OCI-LY1 (cell line): ENCODE data around the gene LEF1.

ENCODE experiments used
- H2AFZ ChIP-seq: fragments of 200-600 bp; sonication (generic), shearing (Covaris generic); 2 replicates; pipeline ENCODE4 v1.6.0; 2014; ENCODE audit warnings: antibody characterized with exemption, mild to moderate bottlenecking, low read length
- H3F3A ChIP-seq: fragments of 200-600 bp; sonication (generic), shearing (Covaris generic); 2 replicates; pipeline ENCODE4 v1.6.0; 2014; ENCODE audit warnings: mild to moderate bottlenecking, antibody characterized with exemption, low read length, moderate library complexity; ENCODE audit not compliant: insufficient read depth
- H3K27ac ChIP-seq: fragments of 200-600 bp; sonication (generic); 2 replicates; pipeline ENCODE4 v1.5.1; 2014; ENCODE audit warnings: low read length, mixed run types, mild to moderate bottlenecking, low read depth; ENCODE audit not compliant: poor library complexity, severe bottlenecking
- H3K27me3 ChIP-seq: fragments of 200-600 bp; sonication (generic); 2 replicates; pipeline ENCODE4 v1.6.0; 2014; ENCODE audit warnings: antibody characterized with exemption, mild to moderate bottlenecking, low read length, moderate library complexity; ENCODE audit not compliant: insufficient read depth
- H3K36me3 ChIP-seq: fragments of 200-600 bp; sonication (generic); 2 replicates; pipeline ENCODE4 v1.6.1; 2014; ENCODE audit warnings: mild to moderate bottlenecking, antibody characterized with exemption, low read length, moderate library complexity, mixed read lengths; ENCODE audit not compliant: insufficient read depth
- H3K4me1 ChIP-seq: fragments of 200-600 bp; sonication (generic); 2 replicates; pipeline ENCODE4 v1.5.1; 2014; ENCODE audit warnings: mild to moderate bottlenecking, low read length, moderate library complexity; ENCODE audit not compliant: insufficient read depth, severe bottlenecking
- H3K4me2 ChIP-seq: fragments of 200-600 bp; sonication (generic), shearing (Covaris generic); 2 replicates; pipeline ENCODE4 v1.6.1; 2014; ENCODE audit warnings: low read length
- H3K4me3 ChIP-seq: fragments of 200-600 bp; sonication (generic); 2 replicates; pipeline ENCODE4 v1.5.1; 2014; ENCODE audit warnings: low read length, low read depth, mild to moderate bottlenecking, mixed read lengths; ENCODE audit not compliant: poor library complexity, severe bottlenecking
- H3K79me2 ChIP-seq: fragments of 200-600 bp; shearing (Covaris generic); 2 replicates; pipeline ENCODE4 v1.6.1; 2016; ENCODE audit warnings: mixed run types, low read length, mixed read lengths; ENCODE audit not compliant: insufficient read depth
- H3K9ac ChIP-seq: fragments of 200-600 bp; sonication (generic), shearing (Covaris generic); 2 replicates; pipeline ENCODE4 v1.6.1; 2014; ENCODE audit warnings: mild to moderate bottlenecking, low read length, mixed read lengths
- H3K9me2 ChIP-seq: fragments of 200-600 bp; sonication (generic), shearing (Covaris generic); 2 replicates; pipeline ENCODE4 v1.6.1; 2014; ENCODE audit warnings: low read depth, mild to moderate bottlenecking, low read length, mixed read lengths
- H3K9me3 ChIP-seq: fragments of 200-600 bp; shearing (Covaris generic); 2 replicates; pipeline ENCODE4 v1.6.1; 2014; ENCODE audit warnings: low read length, mixed read lengths
- H4K20me1 ChIP-seq: fragments of 200-600 bp; sonication (generic), shearing (Covaris generic); 2 replicates; pipeline ENCODE4 v1.6.0; 2016; ENCODE audit warnings: mild to moderate bottlenecking, low read length; ENCODE audit not compliant: insufficient read depth
- CTCF ChIP-seq: fragments of 200-600 bp; sonication (generic), shearing (Covaris generic); IDR thresholded peaks from 2 replicates; pipeline ENCODE4 v1.5.1; 2017; ENCODE audit warnings: mild to moderate bottlenecking, antibody characterized with exemption, low read length, moderate library complexity, mixed read lengths
- EZH2 ChIP-seq: fragments of 200-600 bp; sonication (generic), shearing (Covaris generic); IDR thresholded peaks from 2 replicates; pipeline ENCODE4 v1.8.0; 2017; ENCODE audit warnings: borderline replicate concordance, mixed run types, mild to moderate bottlenecking, antibody characterized with exemption, low read length, moderate library complexity, mixed read lengths

LEF1 gene

DNA sequence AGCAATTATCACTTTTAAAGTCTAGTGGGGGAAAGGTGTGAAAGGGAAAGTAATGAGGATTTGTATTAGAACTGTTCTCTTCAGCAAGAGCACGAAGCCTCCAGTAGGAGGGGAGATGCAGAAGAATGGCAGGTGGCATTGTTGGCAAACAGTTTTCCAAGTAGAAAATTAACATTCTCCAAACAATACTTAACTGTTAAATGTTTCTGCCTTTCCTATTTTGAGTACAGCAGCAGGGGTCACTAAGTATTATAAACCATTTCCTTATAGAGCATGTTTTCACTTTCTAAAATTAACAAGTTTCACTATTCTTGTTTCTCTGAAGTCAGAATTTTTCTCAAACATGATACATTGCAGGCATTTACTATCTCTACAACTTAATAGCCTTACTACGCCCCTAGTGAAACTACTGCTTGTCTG lies 58.7 kb downstream of the LEF1 start:
- H3K4me1 ChIP-seq = peaks cover 81% of the 10 kb centered on the region
- no peak overlapping the region for H3K4me3 ChIP-seq
- no peaks in the 10 kb centered on the region for H3K9me3 ChIP-seq
- no peaks in the 10 kb centered on the region for H4K20me1 ChIP-seq
- H3K36me3 ChIP-seq = peaks cover 77% of the 10 kb centered on the region
- peak overlapping the region; percentile 1 for H3K27ac ChIP-seq
- H3K9ac ChIP-seq = no peak overlapping the region
- no peaks in the 10 kb centered on the region for H3K27me3 ChIP-seq
- H3F3A ChIP-seq = no peaks in the 10 kb centered on the region
- H3K79me2 ChIP-seq = peaks cover 96% of the 10 kb centered on the region
- no peak overlapping the region for H3K4me2 ChIP-seq
- TF ChIP-seq EZH2 = no peak
- no peak for TF ChIP-seq CTCF
- H3K9me2 ChIP-seq = no peaks in the 10 kb centered on the region
- H2AFZ ChIP-seq = no peak overlapping the region

- Histone ChIP-seq H3F3A (no peaks in the 10 kb centered on the region), H3K9me3 (no peaks in the 10 kb centered on the region), H4K20me1 (no peaks in the 10 kb centered on the region), H3K9me2 (no peaks in the 10 kb centered on the region), H2AFZ (no peak overlapping the region), H3K4me2 (no peak overlapping the region), H3K4me1 (peaks cover 76% of the 10 kb centered on the region), H3K27me3 (no peaks in the 10 kb centered on the region), H3K4me3 (no peak overlapping the region), H3K36me3 (peaks cover 73% of the 10 kb centered on the region), H3K79me2 (peaks cover 92% of the 10 kb centered on the region), H3K9ac (no peak overlapping the region), H3K27ac (peak overlapping the region; percentile 10)
- no peak for TF ChIP-seq EZH2
- no peak for TF ChIP-seq CTCF
Observed at GRCh38 chr4:108109111-108109510, 59.6 kb downstream of the LEF1 start.

DNA sequence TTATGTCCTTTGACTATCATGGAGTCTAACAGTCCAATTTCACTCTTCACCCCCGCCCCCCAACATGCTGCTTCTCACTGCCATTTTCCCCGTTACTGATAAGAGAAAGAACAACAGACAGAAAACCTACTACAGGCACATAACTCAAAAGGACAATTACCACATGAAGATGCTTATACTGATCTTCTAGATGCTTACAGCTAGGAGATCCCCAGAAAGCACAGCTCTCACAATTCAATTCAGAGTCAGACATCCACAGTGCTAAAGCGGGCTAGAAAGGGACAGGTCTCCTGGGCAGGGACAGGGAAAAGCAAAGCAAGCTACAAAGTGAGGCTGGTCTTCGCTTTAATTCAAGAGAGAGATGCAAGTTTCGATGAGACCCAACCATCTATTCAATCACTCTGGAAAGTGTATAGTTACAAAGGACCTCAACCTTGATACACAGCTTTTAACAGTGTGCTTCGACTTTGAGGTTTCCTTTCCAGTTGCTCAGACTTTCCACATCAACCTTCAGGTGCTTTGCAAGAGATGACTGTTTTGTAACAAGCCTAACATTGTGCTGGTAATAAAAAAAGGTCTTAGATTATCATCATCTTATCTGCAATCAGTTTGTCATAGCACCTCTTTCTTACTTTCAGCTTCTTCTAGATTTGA lies 60.9 kb downstream of the LEF1 start:
- H3K36me3 ChIP-seq = peaks cover 82% of the 10 kb centered on the region

More for the DNA sequence above, 60.9 kb downstream of the LEF1 start:
- Histone ChIP-seq H3K79me2 (peaks cover 92% of the 10 kb centered on the region), H3K4me2 (peak overlapping the region; percentile 10; the same call in 1 of the 2 replicates), H3K9me3 (no peaks in the 10 kb centered on the region), H3K4me3 (no peak overlapping the region), H3K27ac (peak overlapping the region; percentile 47), H3K27me3 (no peaks in the 10 kb centered on the region), H3K9ac (no peak overlapping the region), H3F3A (no peaks in the 10 kb centered on the region), H2AFZ (no peak overlapping the region), H4K20me1 (no peaks in the 10 kb centered on the region), H3K9me2 (no peaks in the 10 kb centered on the region), H3K4me1 (peaks cover 64% of the 10 kb centered on the region)
- no peak for TF ChIP-seq CTCF
